IMR-90 (cell line): ENCODE data around the gene MYOM1. TPM values are rescaled to one million over a fixed set of nuclear protein-coding genes. Genes with fewer than 3 reads are reported as not detected.

Source experiments
- ATAC-seq: fragments of 200-7000 bp; cut with Tn5 transposase; 2 replicates; pipeline ENCODE4 v1.9.1; 2020; ENCODE audit warnings: low read depth, mild to moderate bottlenecking, moderate library complexity
- BruUV-seq: library from RNA; stranded (reverse); fragments of 400-500 nt; replicated peaks from 2 replicates; lab custom pipeline; 2021; lab: Mats Ljungman, UMichigan
- CTCF ChIA-PET: fragments of 300-600 bp; formaldehyde crosslinking; extraction: SDS; loops from one replicate; lab custom pipeline; 2021; ENCODE audit warnings: antibody characterized with exemption; lab: Yijun Ruan, JAX
- POLR2A ChIA-PET: fragments of 300-600 bp; sonication (Branson Sonifier 250); formaldehyde crosslinking; loops from one replicate; lab custom pipeline; 2022; ENCODE audit warnings: antibody characterized with exemption; ENCODE audit not compliant: unreplicated experiment; lab: Charles Lee
- DNase-seq: peaks from one replicate; pipeline ENCODE4 v3.0.0; 2013
- H2AFZ ChIP-seq: replicated peaks from 2 replicates; pipeline ENCODE3; 2013; ENCODE audit warnings: low read length, mild to moderate bottlenecking; ENCODE audit not compliant: poor library complexity
- H2AK5ac ChIP-seq: 2 replicates; pipeline ENCODE4 v1.6.1; 2013; ENCODE audit warnings: low read depth, low read length, inconsistent platforms
- H2AK9ac ChIP-seq: replicated peaks from 2 replicates; pipeline ENCODE3; 2013; ENCODE audit warnings: mild to moderate bottlenecking, low read depth, low read length, moderate library complexity; ENCODE audit not compliant: poor library complexity
- H2BK120ac ChIP-seq: 2 replicates; pipeline ENCODE4 v1.6.1; 2013; ENCODE audit warnings: low read depth, low read length, inconsistent platforms
- H2BK15ac ChIP-seq: 3 replicates; pipeline ENCODE4 v1.6.1; 2013; ENCODE audit warnings: low read depth, low read length, inconsistent platforms
- H2BK20ac ChIP-seq: 2 replicates; pipeline ENCODE4 v1.6.1; 2013; ENCODE audit warnings: low read depth, mild to moderate bottlenecking, inconsistent platforms, low read length, moderate library complexity
- H2BK5ac ChIP-seq: 2 replicates; pipeline ENCODE4 v1.6.1; 2013; ENCODE audit warnings: mild to moderate bottlenecking, low read depth, low read length, inconsistent platforms; ENCODE audit not compliant: poor library complexity, severe bottlenecking
- H3K14ac ChIP-seq: replicated peaks from 2 replicates; pipeline ENCODE4 v1.6.1; 2013; ENCODE audit warnings: low read depth, low read length, inconsistent platforms
- H3K18ac ChIP-seq: 2 replicates; pipeline ENCODE4 v1.6.1; 2013; ENCODE audit warnings: low read depth, low read length, control low read depth
- H3K23ac ChIP-seq: 2 replicates; pipeline ENCODE4 v1.6.1; 2013; ENCODE audit warnings: low read depth, low read length, inconsistent platforms
- H3K27ac ChIP-seq: 2 replicates; pipeline ENCODE4 v1.5.1; 2013; ENCODE audit warnings: mild to moderate bottlenecking, control low read depth, low read length; ENCODE audit not compliant: insufficient read depth
- H3K27me3 ChIP-seq: 2 replicates; pipeline ENCODE4 v1.6.1; 2013; ENCODE audit warnings: low read length; ENCODE audit not compliant: control insufficient read depth, insufficient read depth
- H3K36me3 ChIP-seq: 2 replicates; pipeline ENCODE4 v1.6.1; 2013; ENCODE audit warnings: low read length, mixed read lengths; ENCODE audit not compliant: control insufficient read depth, insufficient read depth
- H3K4ac ChIP-seq: 2 replicates; pipeline ENCODE4 v1.6.1; 2013; ENCODE audit warnings: low read depth, low read length, inconsistent platforms
- H3K4me1 ChIP-seq: 2 replicates; pipeline ENCODE4 v1.6.1; 2013; ENCODE audit warnings: low read length, mixed read lengths; ENCODE audit not compliant: control insufficient read depth, insufficient read depth
- H3K4me2 ChIP-seq: 2 replicates; pipeline ENCODE4 v1.6.1; 2013; ENCODE audit warnings: low read depth, mild to moderate bottlenecking, control low read depth, low read length, moderate library complexity
- H3K4me3 ChIP-seq: 2 replicates; pipeline ENCODE4 v1.5.1; 2013; ENCODE audit warnings: low read depth, mild to moderate bottlenecking, control low read depth, low read length, moderate library complexity; ENCODE audit not compliant: insufficient read depth
- H3K56ac ChIP-seq: 2 replicates; pipeline ENCODE4 v1.6.1; 2013; ENCODE audit warnings: low read length, inconsistent platforms; ENCODE audit not compliant: insufficient read depth; ENCODE audit errors: extremely low read depth
- H3K79me1 ChIP-seq, 2 experiments: 2 replicates each; pipeline ENCODE4 v1.6.1; 2013; ENCODE audit warnings: low read length in 2 of 2, inconsistent platforms in 1 of 2, low read depth in 1 of 2
- H3K9ac ChIP-seq: 2 replicates; pipeline ENCODE4 v1.6.1; 2013; ENCODE audit warnings: low read depth, low read length, control low read depth
- H3K9me1 ChIP-seq: 2 replicates; pipeline ENCODE4 v1.6.1; 2013; ENCODE audit warnings: low read length, inconsistent platforms; ENCODE audit not compliant: insufficient read depth
- H3K9me3 ChIP-seq: 2 replicates; pipeline ENCODE4 v1.6.1; 2013; ENCODE audit warnings: low read length; ENCODE audit not compliant: control insufficient read depth, insufficient read depth
- H4K20me1 ChIP-seq: 2 replicates; pipeline ENCODE4 v1.6.1; 2013; ENCODE audit warnings: low read length, inconsistent platforms; ENCODE audit not compliant: insufficient read depth
- H4K5ac ChIP-seq: 2 replicates; pipeline ENCODE4 v1.6.1; 2013; ENCODE audit warnings: mild to moderate bottlenecking, low read depth, low read length, control low read depth
- H4K8ac ChIP-seq, 2 experiments: 2 replicates each; pipeline ENCODE4 v1.6.1; 2013; ENCODE audit warnings: low read depth in 2 of 2, low read length in 2 of 2, control low read depth in 1 of 2, inconsistent platforms in 1 of 2
- H4K91ac ChIP-seq: 2 replicates; pipeline ENCODE4 v1.6.1; 2013; ENCODE audit warnings: low read depth, low read length, inconsistent platforms; ENCODE audit not compliant: insufficient read depth
- BHLHE40 ChIP-seq: fragments of 150-350 bp; IDR thresholded peaks from 2 replicates; pipeline ENCODE4 v1.6.1; 2016; ENCODE audit warnings: mild to moderate bottlenecking, low read depth, low read length
- FOS ChIP-seq: fragments of 150-350 bp; IDR thresholded peaks from 2 replicates; pipeline ENCODE4 v1.6.1; 2016; ENCODE audit warnings: low read depth, low read length
- MXI1 ChIP-seq: IDR thresholded peaks from 2 replicates; pipeline ENCODE4 v1.6.1; 2012; ENCODE audit warnings: low read depth, mild to moderate bottlenecking, low read length, moderate library complexity, borderline replicate concordance
- RFX5 ChIP-seq: IDR thresholded peaks from 2 replicates; pipeline ENCODE4 v1.8.0; 2012; ENCODE audit warnings: low read depth, mild to moderate bottlenecking, low read length, moderate library complexity
- WGBS, 2 experiments: methylation state at CpG; one replicate each; pipeline versions ENCODE4 v1.1.5 to v1.1.7; 2013; ENCODE audit warnings: missing lambda C conversion rate in 2 of 2; ENCODE audit not compliant: insufficient read length in 1 of 2; ENCODE audit errors: extremely low coverage in 2 of 2; 5-methylcytosine and 5-hydroxymethylcytosine counted together
- dilution Hi-C: fragments of 300-500 bp; cut with HindIII; formaldehyde crosslinking; loops from one replicate; pipeline ENCODE4 v1.14.3; 2018; ENCODE audit warnings: low sequenced_read_pairs; ENCODE audit not compliant: unreplicated experiment
- in situ Hi-C: fragments of 300-500 bp; cut with MboI; formaldehyde crosslinking; loops from 3 replicates; pipeline ENCODE4 v1.14.3; 2019; ENCODE audit warnings: low sequenced_read_pairs, inconsistent platforms, mixed read lengths
- intact Hi-C: fragments of 100-400 bp; cut with micrococcal nuclease; formaldehyde crosslinking; loops from 2 replicates; pipeline ENCODE4 v1.10.0; 2022
- polyA plus RNA-seq, 3 experiments: library from polyadenylated mRNA; depleted of rRNA; stranded (reverse); fragments of >200 nt; gene quantifications; 2 replicates each; pipeline ENCODE4 v1.2.3, GENCODE V29; 2012; ENCODE audit warnings: low replicate concordance in 1 of 3
- total RNA-seq: library from RNA; depleted of rRNA; stranded (reverse); fragments of >200 nt; gene quantifications from 2 replicates; pipeline ENCODE4 v1.2.3, GENCODE V29; 2012

MYOM1 gene
- total and polyA plus RNA-seq, 2 of the 4 experiments (the other 2 are of a cell fraction) = under 0.01 to 0.10 TPM

- H3K9me1 ChIP-seq = no peaks in the 10 kb centered on the region
- H3K27me3 ChIP-seq = no peaks in the 10 kb centered on the region; the same call in 1 of the 2 replicates
- in situ Hi-C loops = loop anchor here (10.0 kb wide), 1 partner anchor 196 kb away; no protein-coding TSS in a partner anchor
- ATAC-seq (no peak), DNase-seq (no peak)
- H4K8ac ChIP-seq = no peak overlapping the region
- no TSS peak for BruUV-seq
- no peak overlapping the region for H2BK5ac ChIP-seq
- no peaks in the 10 kb centered on the region for H3K36me3 ChIP-seq
- no peak overlapping the region for H3K14ac ChIP-seq
- H3K4ac ChIP-seq = no peak overlapping the region
- no peak overlapping the region for H3K4me3 ChIP-seq
- H4K20me1 ChIP-seq = no peaks in the 10 kb centered on the region
- POLR2A ChIA-PET = no interaction called here
- H3K56ac ChIP-seq = no peak overlapping the region
- H4K91ac ChIP-seq = no peak overlapping the region
- CTCF ChIA-PET = interaction anchor here (0.8 kb wide), 1 partner anchor 34 kb away, joined by 3 read pairs; no protein-coding TSS in a partner anchor
- no peaks in the 10 kb centered on the region for H3K4me1 ChIP-seq
- no peak overlapping the region for H2BK15ac ChIP-seq
- H3K9ac ChIP-seq = no peak overlapping the region
- no peak overlapping the region for H2BK120ac ChIP-seq
- H2AK5ac ChIP-seq = no peak overlapping the region
- H3K4me2 ChIP-seq = no peak overlapping the region
- H4K5ac ChIP-seq = no peak overlapping the region
- no peaks in the 10 kb centered on the region for H3K9me3 ChIP-seq
- WGBS, 2 experiments = no CpG with 5 or more reads among the region's 2 CpGs
- no peak overlapping the region for H2AFZ ChIP-seq
- dilution Hi-C loops = no loop called here
- H2BK20ac ChIP-seq = no peak overlapping the region
- no peaks in the 10 kb centered on the region for H3K79me1 ChIP-seq
- no peak overlapping the region for H3K27ac ChIP-seq
- H2AK9ac ChIP-seq = no peak overlapping the region
- no peak overlapping the region for H3K18ac ChIP-seq
- intact Hi-C loops = no loop called here
- no peak overlapping the region for H3K23ac ChIP-seq
- TF ChIP-seq BHLHE40 (no peak), MXI1 (no peak), FOS (no peak), RFX5 (no peak)
These were observed 89.4 kb downstream of the MYOM1 start for GRCh38 chr18:3130344-3130743.
